Measurements from ENCODE around the gene GMPR. TPM values are rescaled to one million over a fixed set of nuclear protein-coding genes. Genes with fewer than 3 reads are reported as not detected.
A peak's percentile ranks its signal among the peaks of the same experiment; 100 is the strongest.

The GMPR gene
- total RNA-seq, 2 donors from 2014 or later: 0.31 to 3.9 TPM

DNA sequence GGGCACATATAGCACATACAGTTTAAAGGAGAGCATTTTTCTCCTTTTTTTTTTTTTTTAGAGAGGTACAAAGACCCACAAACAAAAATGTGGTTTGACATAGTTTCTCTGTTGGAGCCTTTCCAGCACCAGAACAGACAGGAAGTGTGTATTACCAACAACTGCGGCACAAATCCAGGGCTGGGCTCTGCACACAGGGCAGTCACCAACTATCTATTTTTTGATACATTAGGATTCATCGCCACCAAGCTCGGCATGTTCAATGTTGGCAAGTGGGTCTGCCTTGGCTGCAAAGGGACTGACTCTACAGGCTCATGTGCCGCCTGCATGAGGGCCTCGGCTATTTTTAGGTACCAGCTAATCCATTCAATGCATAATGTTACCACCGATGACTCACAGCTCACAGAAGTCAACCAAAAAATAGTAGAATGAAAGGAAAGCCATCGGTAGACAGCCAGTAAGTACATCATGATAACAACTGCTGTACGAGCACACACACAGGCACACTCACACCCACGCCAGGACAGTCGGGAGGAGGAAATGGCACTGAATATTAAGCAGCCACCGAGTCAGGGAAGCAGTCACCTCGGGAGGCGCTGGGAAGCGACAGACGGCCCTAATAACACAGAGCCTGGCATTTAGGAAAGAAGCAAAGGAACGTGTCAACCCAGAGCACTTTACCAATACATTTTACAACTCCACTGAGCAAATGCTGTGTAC lies 81.6 kb downstream of the GMPR start:
- peak; percentile 81 for DNase-seq (ENCODE audit: low spot score)
- Mint-ChIP-seq H3K36me3 (no peaks in the 10 kb centered on the region), H3K9me3 (no peaks in the 10 kb centered on the region), H3K27ac (peak overlapping the region; percentile 80 to 93), H3K4me3 (peak overlapping the region; percentile 85), H3K4me1 (ENCODE audit: low read depth in 2 of 2) (peaks cover 65 to 74% of the 10 kb centered on the region in 2 donors), H3K27me3 (no peaks in the 10 kb centered on the region)
- peak; percentile 69 to 71 for ATAC-seq

DNA sequence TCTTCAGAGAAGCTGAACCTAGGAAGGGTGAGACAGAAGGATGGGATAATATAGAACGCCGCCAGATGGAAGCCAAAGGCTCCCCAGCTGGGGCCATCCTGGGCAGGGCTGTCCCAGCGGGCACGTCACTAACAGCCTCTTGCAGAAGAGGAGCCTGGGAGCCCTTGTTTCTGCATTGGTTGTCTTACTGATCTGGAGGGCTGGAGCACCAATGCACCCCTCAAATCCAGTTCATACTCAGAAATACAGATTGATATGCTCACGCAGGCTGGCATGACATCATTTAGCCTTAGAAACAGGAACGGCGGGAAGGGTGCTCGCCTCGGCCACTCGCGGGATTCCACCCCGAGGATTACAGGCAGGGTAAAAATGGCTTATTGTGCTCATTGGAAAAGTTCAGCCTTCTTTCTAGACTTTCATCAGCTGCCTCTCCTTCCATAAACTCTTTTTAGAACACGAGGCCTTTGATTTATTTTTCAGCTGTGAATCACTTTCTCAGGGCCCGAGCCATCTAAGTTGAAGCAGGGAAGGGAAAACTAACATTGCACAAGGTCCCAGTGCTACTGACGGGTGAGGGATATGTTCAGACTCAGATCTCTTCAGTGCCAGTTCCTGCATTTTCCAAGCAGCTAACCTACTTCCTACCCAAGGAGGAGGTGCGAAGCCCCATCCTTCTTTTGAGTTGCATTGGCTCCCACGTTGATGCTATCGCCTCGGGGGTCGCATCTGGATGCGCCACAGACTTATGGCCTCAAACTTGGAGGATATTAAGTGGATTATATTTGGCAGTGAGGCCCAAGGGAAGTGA lies 82.3 kb downstream of the GMPR start:
- ATAC-seq (no peak), DNase-seq (ENCODE audit: low spot score) (no peak)
- H3K27me3 Mint-ChIP-seq: no peaks in the 10 kb centered on the region
- H3K36me3 Mint-ChIP-seq: no peaks in the 10 kb centered on the region
- peaks cover 69 to 82% of the 10 kb centered on the region in 2 donors for H3K4me1 Mint-ChIP-seq (ENCODE audit: low read depth in 2 of 2)
- peak overlapping the region; percentile 80 to 93 for H3K27ac Mint-ChIP-seq
- H3K4me3 Mint-ChIP-seq: peak overlapping the region; percentile 85
- no peaks in the 10 kb centered on the region for H3K9me3 Mint-ChIP-seq

DNA sequence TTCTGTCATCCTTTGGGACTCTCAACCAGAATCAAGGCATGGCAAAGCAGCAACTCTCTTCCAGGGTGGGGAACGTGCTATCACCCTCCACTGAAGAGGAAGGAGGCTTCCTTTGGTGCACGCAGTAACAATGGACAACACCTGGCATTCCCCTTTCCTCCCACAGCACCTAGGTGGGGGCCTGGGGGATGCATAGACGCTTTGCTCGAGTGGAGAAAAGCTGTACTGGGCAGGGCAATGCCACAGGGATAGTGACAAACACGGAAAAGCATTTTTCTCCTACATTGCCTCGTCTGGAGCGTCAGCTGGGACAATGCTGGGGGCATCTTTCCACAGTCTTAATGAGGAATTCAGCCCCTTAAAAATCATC lies 82.9 kb downstream of the GMPR start:
- peak overlapping the region; percentile 80 to 93 for H3K27ac Mint-ChIP-seq
- no peaks in the 10 kb centered on the region for H3K9me3 Mint-ChIP-seq
- peaks cover 69 to 84% of the 10 kb centered on the region in 2 donors for H3K4me1 Mint-ChIP-seq (ENCODE audit: low read depth in 2 of 2)
- H3K36me3 Mint-ChIP-seq: no peaks in the 10 kb centered on the region
- no peaks in the 10 kb centered on the region for H3K27me3 Mint-ChIP-seq
- DNase-seq (ENCODE audit: low spot score): no peak
- no peak for ATAC-seq
- H3K4me3 Mint-ChIP-seq: peak overlapping the region; percentile 85

DNA sequence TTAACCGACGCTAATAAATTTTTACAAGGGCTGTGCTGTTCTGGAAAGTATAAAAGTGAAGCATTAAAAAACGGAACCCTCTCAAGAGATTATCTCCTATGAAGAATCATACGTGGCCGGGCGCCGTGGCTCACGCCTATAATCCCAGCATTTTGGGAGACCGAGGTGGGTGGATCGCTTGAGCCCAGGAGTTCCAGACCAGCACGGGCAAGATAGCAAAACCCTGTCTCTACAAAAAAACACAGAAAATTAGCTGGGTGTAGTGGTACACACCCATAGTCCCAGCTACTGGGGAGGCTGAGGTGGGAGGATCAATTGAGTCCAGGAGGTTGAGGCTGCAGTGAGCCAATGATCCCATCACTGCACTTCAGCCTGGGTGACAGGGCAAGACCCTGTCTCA lies 83.4 kb downstream of the GMPR start:
- no peaks in the 10 kb centered on the region for H3K27me3 Mint-ChIP-seq
- no peaks in the 10 kb centered on the region for H3K9me3 Mint-ChIP-seq
- H3K4me1 Mint-ChIP-seq (ENCODE audit: low read depth in 2 of 2): peaks cover 66 to 83% of the 10 kb centered on the region in 2 donors
- no peaks in the 10 kb centered on the region for H3K36me3 Mint-ChIP-seq
- DNase-seq (ENCODE audit: low spot score): no peak
- H3K27ac Mint-ChIP-seq: peak overlapping the region; percentile 80 to 93
- peak overlapping the region; percentile 82 for H3K4me3 Mint-ChIP-seq
- ATAC-seq: no peak

DNA sequence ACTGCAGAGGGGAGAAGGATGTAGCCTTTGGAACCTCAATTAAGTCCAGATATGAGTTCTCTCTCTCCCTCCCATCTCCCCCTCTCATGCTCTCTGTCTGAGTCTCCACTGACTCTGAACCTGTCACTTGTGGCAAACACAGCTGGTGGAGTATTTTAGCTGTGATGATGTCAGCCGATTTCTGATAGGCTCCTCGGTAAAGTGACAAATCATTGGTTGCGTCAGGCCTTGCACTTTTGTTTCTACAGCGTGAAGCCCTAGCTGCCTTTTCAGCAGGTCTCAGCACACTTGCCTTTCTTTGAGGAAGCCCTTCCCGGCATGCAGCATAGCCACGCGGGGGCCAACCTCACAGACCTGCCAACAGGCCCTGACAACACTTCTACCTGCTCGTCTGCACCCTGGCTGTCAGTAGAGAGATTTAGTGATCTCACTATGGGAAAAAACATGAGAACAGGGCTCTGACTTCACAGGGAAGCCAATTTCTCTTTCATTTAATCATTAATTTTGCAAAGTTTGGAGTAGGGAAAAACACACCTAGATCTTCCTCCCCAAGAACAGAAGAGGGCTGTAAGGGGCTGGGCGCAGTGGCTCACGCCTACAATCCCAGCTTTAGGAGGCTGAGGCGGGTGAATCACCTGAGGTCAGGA lies 84.4 kb downstream of the GMPR start:
- H3K4me1 Mint-ChIP-seq (ENCODE audit: low read depth in 2 of 2): peaks cover 60 to 76% of the 10 kb centered on the region in 2 donors
- DNase-seq (ENCODE audit: low spot score): peak; percentile 90
- peak overlapping the region; percentile 82 for H3K4me3 Mint-ChIP-seq
- no peaks in the 10 kb centered on the region for H3K36me3 Mint-ChIP-seq
- H3K27me3 Mint-ChIP-seq: no peaks in the 10 kb centered on the region
- H3K27ac Mint-ChIP-seq: peak overlapping the region; percentile 80 to 93
- peak; percentile 89 to 90 for ATAC-seq
- no peaks in the 10 kb centered on the region for H3K9me3 Mint-ChIP-seq

DNA sequence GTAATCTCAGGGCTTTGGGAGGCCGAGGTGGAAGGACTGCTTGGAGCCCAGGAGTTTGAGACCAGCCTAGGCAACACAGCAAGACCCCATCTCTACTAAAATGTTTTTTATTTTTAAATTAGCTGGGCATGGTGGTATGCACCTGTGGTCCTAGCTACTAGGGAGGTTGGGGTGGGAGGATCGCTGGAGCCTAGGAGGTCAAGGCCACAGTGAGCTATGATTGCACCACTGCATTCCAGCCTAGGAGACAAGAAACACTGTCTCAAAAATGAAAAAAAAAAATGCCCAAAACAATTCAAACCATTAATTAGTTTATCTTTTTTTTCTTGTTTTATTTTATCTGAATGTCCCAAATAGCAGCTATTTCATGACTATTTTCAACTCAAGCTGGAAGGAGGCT lies 85.8 kb downstream of the GMPR start:
- Mint-ChIP-seq H3K9me3 (no peaks in the 10 kb centered on the region), H3K27me3 (no peaks in the 10 kb centered on the region), H3K27ac (peak overlapping the region; percentile 80 to 93), H3K4me3 (no peak overlapping the region), H3K4me1 (ENCODE audit: low read depth in 2 of 2) (peaks cover 47 to 62% of the 10 kb centered on the region in 2 donors), H3K36me3 (no peaks in the 10 kb centered on the region)
- ATAC-seq: no peak
- no peak for DNase-seq (ENCODE audit: low spot score)

DNA sequence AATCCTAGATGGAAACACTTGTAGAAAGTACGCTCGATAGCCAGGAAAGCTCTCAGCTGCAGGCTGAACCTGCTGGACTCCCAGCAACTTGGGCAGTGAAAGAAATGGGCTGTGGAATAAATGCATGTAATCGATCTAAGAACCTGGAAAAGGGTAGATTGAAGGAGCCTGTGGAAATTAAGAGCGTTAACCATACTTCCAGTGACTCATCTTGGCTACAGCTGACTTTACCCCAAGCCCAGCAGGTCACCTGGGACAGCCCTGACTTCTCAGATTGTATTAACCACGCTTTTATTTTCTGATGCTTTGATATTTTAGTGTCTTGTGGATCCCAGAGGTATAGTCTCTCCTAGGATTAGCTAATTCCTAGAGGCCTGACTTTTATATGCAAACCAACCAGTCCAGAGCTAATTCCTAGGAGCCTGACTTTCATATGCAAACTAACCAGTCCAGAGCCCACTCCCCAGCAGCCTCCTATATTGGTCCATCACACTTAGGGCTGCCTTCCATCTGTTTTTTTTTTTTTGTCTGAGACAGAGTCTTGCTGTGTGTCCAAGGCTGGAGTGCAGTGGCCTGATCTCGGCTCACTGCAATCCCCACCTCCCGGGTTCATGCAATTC lies 86.3 kb downstream of the GMPR start:
- ATAC-seq: no peak
- no peaks in the 10 kb centered on the region for H3K36me3 Mint-ChIP-seq
- peaks cover 44 to 58% of the 10 kb centered on the region in 2 donors for H3K4me1 Mint-ChIP-seq (ENCODE audit: low read depth in 2 of 2)
- H3K27ac Mint-ChIP-seq: peak overlapping the region; percentile 62 to 93
- H3K9me3 Mint-ChIP-seq: no peaks in the 10 kb centered on the region
- H3K27me3 Mint-ChIP-seq: no peaks in the 10 kb centered on the region
- no peak overlapping the region for H3K4me3 Mint-ChIP-seq
- no peak for DNase-seq (ENCODE audit: low spot score)

DNA sequence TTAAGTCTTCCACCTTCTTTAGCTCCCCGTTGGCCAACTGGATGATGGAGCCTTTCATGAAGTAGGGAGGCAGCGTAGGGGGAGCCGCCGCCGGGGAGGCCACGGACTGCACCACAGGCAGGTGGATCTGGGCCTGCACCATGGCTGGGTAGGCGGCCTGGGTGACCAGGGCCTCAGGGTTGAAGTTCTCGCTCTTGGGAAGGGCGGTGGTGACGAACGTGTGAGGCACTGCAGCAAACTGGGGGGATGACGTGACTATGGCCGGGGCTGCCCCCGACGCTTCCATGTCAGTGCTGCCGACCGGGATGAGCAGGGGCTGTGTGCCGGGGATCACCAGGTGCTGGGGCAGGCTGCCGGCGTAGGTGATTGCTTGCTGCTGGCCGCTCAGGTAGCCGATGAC lies 88.1 kb downstream of the GMPR start:
- ATAC-seq: no peak
- Mint-ChIP-seq H3K27ac (no peak overlapping the region), H3K4me3 (no peak overlapping the region), H3K36me3 (no peaks in the 10 kb centered on the region), H3K4me1 (ENCODE audit: low read depth in 2 of 2) (peaks cover 29 to 40% of the 10 kb centered on the region in 2 donors), H3K9me3 (no peaks in the 10 kb centered on the region), H3K27me3 (no peaks in the 10 kb centered on the region)
- DNase-seq (ENCODE audit: low spot score): no peak

DNA sequence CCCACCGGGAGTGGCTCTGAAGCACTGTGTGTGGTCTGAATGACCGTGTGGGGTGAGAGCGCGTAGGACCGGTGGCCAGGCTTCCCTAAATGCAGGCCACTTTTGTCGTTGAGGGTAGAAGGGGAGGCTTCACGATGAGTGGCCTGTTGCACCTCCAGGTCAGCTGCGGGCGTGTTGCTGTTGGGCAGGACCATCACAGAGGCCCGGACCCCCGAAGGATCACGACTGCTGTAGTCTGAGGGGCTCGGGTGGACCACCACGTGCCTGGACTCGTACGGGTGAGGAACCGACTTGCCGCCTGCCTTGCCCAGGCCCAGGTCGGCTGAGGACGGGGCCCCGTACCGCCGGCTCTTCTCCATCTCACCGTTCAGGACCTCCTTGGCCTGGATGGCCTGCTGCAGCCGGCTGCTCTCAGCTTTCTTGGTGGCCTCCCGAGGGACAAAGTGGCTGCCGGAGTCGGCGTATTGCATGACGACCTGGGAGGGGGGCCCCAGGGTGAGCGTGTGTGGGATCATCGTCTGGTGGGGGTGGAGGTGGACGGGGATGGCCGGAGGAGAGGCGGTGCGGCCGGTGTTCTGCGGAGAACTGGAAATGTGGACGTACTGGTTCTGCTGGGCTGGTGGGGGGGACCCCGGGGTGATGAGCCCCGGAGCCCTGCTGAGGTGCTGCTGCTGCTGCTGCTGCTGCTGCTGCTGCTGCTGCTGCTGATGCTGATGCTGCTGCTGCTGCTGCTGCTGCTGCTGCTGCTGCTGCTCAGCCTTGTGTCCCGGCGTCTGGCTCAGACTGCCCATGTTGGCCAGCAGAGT lies 88.8 kb downstream of the GMPR start:
- DNase-seq (ENCODE audit: low spot score) (no peak), ATAC-seq (no peak)
- Mint-ChIP-seq H3K4me3 (no peak overlapping the region), H3K9me3 (no peaks in the 10 kb centered on the region), H3K27ac (no peak overlapping the region), H3K27me3 (no peaks in the 10 kb centered on the region), H3K4me1 (ENCODE audit: low read depth in 2 of 2) (peaks cover 23 to 34% of the 10 kb centered on the region in 2 donors), H3K36me3 (no peaks in the 10 kb centered on the region)

DNA sequence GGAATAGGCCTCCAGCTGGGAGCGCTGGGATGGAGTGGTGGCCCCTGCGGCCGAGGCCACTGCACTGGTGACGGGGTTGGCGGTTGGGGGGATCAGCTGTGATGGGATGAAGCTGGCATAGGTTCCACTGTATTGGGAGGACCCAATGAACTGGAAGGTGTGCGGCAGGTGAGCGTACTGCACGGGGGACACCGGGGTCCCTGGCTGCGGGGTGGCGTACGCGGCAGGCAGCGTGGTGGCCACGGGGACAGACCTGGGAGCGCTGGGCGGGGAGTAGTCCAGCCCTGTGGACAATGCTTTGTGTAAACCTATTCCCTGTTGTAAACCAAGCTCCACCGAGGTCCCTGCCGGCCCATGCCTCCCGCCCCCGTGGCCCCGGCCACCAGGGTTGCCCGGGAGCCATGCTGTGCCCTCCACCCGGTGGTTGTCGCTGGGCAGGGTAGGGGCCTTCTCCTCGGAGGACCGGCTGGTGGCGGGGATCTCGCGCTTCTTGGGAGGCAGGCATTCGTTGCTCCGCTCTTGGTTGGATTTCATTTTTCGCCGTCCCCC lies 89.5 kb downstream of the GMPR start:
- Mint-ChIP-seq H3K27ac (peak overlapping the region in 1 of 2 donors; percentile 5), H3K9me3 (no peaks in the 10 kb centered on the region), H3K4me3 (no peak overlapping the region), H3K4me1 (ENCODE audit: low read depth in 2 of 2) (peaks cover 16 to 27% of the 10 kb centered on the region in 2 donors), H3K27me3 (no peaks in the 10 kb centered on the region), H3K36me3 (no peaks in the 10 kb centered on the region)
- ATAC-seq: no peak
- no peak for DNase-seq (ENCODE audit: low spot score)

DNA sequence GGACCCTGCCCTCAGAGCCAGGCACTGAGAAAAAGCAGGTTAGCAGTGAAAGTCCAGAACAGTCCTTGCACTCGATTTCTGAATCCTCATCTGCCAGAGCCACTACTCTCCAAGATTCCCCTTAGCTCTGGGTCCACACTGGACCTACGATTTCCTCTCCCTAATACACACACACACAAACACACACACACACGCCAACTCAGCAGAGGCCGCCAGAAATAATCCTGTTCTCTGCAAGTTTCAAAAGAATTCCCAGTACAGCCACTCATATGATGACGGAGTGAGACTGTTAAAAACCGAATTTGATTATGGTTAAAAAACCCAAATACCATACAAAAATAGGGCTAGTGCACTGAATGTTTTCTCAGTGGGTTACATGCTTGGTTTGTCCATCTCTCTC lies 90.8 kb downstream of the GMPR start:
- Mint-ChIP-seq H3K36me3 (no peaks in the 10 kb centered on the region), H3K4me1 (ENCODE audit: low read depth in 2 of 2) (peaks cover 10 to 17% of the 10 kb centered on the region in 2 donors), H3K27ac (peak overlapping the region in 1 of 2 donors; percentile 5), H3K9me3 (no peaks in the 10 kb centered on the region), H3K4me3 (no peak overlapping the region), H3K27me3 (no peaks in the 10 kb centered on the region)
- ATAC-seq: no peak
- no peak for DNase-seq (ENCODE audit: low spot score)

DNA sequence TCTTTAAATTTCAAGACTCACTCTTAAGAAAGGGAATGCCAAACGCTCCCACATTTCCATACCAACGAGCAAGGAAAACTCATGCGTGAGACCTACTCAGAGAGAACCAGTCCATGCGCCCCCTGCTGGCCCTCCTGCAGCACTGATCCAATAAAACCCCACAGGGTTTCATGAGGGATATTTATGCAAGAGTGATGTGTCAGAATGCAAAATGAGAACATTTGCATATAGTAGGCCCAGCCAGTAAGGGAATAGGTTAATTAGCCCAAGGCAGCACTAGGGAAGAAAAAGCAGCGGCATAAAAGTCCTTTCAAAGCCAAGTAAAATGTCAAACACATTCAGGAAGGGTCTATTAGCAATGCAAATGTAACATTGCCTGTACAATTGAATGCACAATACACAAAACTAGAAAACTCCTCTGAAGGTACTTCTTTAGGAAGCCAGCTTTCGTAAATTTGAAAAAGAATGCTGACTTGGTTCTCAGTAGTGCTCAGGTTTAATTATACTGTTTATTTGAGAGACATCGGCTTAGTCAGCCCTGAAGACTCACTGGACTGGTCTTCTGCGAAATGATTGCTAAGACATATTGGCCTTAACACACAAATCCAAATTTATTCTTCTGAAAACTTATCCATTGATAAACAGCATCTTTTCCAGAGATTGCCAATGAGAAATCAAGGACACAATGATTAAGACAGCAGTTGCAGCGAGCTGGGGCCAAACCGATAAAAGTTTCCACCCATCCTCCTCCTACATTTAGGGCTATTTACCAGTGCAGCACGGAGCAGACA lies 93.2 kb downstream of the GMPR start:
- ATAC-seq (peak; percentile 81 to 85), DNase-seq (ENCODE audit: low spot score) (peak; percentile 75)
- Mint-ChIP-seq H3K9me3 (no peaks in the 10 kb centered on the region), H3K36me3 (no peaks in the 10 kb centered on the region), H3K27me3 (no peaks in the 10 kb centered on the region), H3K4me1 (ENCODE audit: low read depth in 2 of 2) (peaks cover 0 to 7% of the 10 kb centered on the region in 2 donors), H3K27ac (no peak overlapping the region), H3K4me3 (no peak overlapping the region)
